CD4-positive, CD25-positive, alpha-beta regulatory T cell (primary cell): ENCODE data around the gene TESMIN. TPM values are rescaled to one million over a fixed set of nuclear protein-coding genes. Genes with fewer than 3 reads are reported as not detected.

Source experiments
- ATAC-seq, 2 donors: fragments of 150-1000 bp; cut with Tn5 transposase; one replicate each; pipeline ENCODE4 v1.10.0; 2021; ENCODE audit warnings: low read depth in 2 of 2, moderate number of reproducible peaks in 2 of 2, moderate library complexity in 1 of 2
- DNase-seq, 3 donors: peaks; one replicate each; pipeline versions ENCODE4 v3.0.0 to v3.0.0-alpha.2; 2012 to 2022; ENCODE audit warnings: mixed read lengths in 1 of 3
- H3K27ac ChIP-seq: one replicate; pipeline ENCODE4 v1.7.0; 2013; ENCODE audit warnings: mild to moderate bottlenecking, low read length; ENCODE audit not compliant: insufficient read depth, poor library complexity, severe bottlenecking
- H3K27me3 ChIP-seq: one replicate; pipeline ENCODE4 v1.7.0; 2013; ENCODE audit warnings: low read length; ENCODE audit not compliant: control insufficient read depth, insufficient read depth
- H3K36me3 ChIP-seq: one replicate; pipeline ENCODE4 v1.7.0; 2013; ENCODE audit warnings: mild to moderate bottlenecking, low read length, moderate library complexity; ENCODE audit not compliant: control insufficient read depth, insufficient read depth
- H3K4me1 ChIP-seq: 2 replicates; pipeline ENCODE4 v1.7.0; 2013; ENCODE audit warnings: mild to moderate bottlenecking, low read length; ENCODE audit not compliant: insufficient read depth, control insufficient read depth, poor library complexity, severe bottlenecking
- H3K4me3 ChIP-seq: one replicate; pipeline ENCODE4 v1.7.0; 2013; ENCODE audit warnings: low read depth, mild to moderate bottlenecking, low read length, moderate library complexity
- H3K9me3 ChIP-seq, 2 experiments: 1 replicate in 1 of 2; 2 replicates in 1 of 2; pipeline ENCODE4 v1.7.0; 2013; ENCODE audit warnings: low read length in 2 of 2, mild to moderate bottlenecking in 1 of 2, moderate library complexity in 1 of 2; ENCODE audit not compliant: control insufficient read depth in 2 of 2
- H3K27ac Mint-ChIP-seq, 3 donors: one replicate each; pipeline ENCODE4 v1.8.0; 2020 to 2022; ENCODE audit warnings: mild to moderate bottlenecking in 3 of 3, mixed read lengths in 3 of 3, moderate library complexity in 2 of 3
- H3K27me3 Mint-ChIP-seq: one replicate; pipeline ENCODE4 v1.8.0; 2022; ENCODE audit warnings: mild to moderate bottlenecking, mixed read lengths
- H3K36me3 Mint-ChIP-seq: one replicate; pipeline ENCODE4 v1.8.0; 2020; ENCODE audit warnings: mixed read lengths
- H3K4me1 Mint-ChIP-seq, 4 donors: one replicate each; pipeline ENCODE4 v1.8.0; 2020 to 2022; ENCODE audit warnings: mixed read lengths in 4 of 4, mild to moderate bottlenecking in 1 of 4
- H3K4me3 Mint-ChIP-seq, 4 donors: one replicate each; pipeline ENCODE4 v1.8.0; 2020 to 2022; ENCODE audit warnings: mild to moderate bottlenecking in 4 of 4, mixed read lengths in 4 of 4, moderate library complexity in 3 of 4
- H3K9me3 Mint-ChIP-seq, 7 donors: one replicate each; pipeline ENCODE4 v1.8.0; 2020 to 2022; ENCODE audit warnings: mixed read lengths in 7 of 7, mild to moderate bottlenecking in 3 of 7, moderate library complexity in 2 of 7
- polyA plus RNA-seq, 4 donors: library from polyadenylated mRNA; unstranded; fragments of 300-500 nt; fragmentation: Illumina TruSeq; gene quantifications; one replicate each; pipeline ENCODE4 v1.2.3, GENCODE V29; 2021
- total RNA-seq: library from RNA; stranded (reverse); gene quantifications from one replicate; pipeline ENCODE4 v1.2.3, GENCODE V29; 2022

The TESMIN gene
- total and polyA plus RNA-seq, 5 donors from 2014 or later = 3.0 to 8.0 (median 5.3) TPM

DNA sequence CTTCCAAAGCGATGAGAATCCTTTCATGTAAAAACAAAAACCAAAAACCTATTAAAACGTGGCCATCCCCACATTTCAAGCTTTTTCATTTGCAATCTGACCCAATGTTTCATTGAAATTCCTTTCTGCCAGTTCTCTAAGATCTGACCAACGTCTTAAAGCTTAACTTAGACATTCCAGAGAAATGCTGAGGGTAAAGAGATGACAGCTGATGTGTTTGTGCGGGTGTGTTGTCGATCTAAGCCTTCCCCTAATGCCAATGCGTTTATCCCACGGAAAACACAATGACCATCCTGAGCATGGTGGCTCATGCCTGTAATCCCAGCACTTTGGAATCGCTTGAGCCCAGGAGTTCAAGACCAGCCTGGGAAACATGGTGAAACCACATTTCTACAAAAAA is 6.4 kb upstream of the TESMIN start:
- no peak overlapping the region for H3K27ac ChIP-seq
- no peaks in the 10 kb centered on the region for H3K27me3 ChIP-seq
- DNase-seq (no peak), ATAC-seq (no peak)
- Mint-ChIP-seq H3K27ac (no peak overlapping the region), H3K9me3 (no peaks in the 10 kb centered on the region), H3K27me3 (no peaks in the 10 kb centered on the region), H3K36me3 (peaks cover 31% of the 10 kb centered on the region), H3K4me1 (no peaks in the 10 kb centered on the region), H3K4me3 (no peak overlapping the region)
- peaks cover 26% of the 10 kb centered on the region for H3K36me3 ChIP-seq
- H3K9me3 ChIP-seq = no peaks in the 10 kb centered on the region
- no peak overlapping the region for H3K4me3 ChIP-seq
- no peaks in the 10 kb centered on the region for H3K4me1 ChIP-seq

DNA sequence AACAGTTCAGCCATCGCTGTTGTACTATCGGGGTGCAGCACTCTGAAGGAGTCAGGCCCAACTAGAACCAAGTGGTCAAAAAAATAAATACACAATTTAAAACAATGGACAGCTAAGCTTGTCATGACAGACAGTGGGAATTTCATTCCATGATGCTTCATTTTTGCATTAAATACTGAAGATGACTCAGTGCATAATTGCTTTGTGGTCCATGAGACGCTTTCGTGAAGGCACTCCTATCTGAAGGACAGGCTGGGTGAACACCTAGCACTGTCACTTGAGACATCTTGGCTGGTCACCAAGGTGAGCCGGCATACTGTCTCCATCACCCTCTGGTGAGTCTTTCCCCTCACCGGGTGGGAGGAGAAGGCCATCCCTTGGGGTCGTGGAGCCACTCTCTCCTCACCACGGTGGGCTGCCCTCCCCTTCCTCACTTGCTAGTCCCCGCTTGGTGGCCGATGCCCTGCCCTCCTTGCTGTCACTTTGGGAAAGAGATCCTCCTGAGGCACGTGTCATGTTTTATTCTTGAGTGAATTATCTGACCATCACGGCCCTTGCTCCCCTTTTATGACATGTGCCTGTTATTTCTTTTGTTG is 4.9 kb upstream of the TESMIN start:
- peaks cover 0 to 8% (median 3%) of the 10 kb centered on the region in 4 donors for H3K4me1 Mint-ChIP-seq
- H3K27ac ChIP-seq = no peak overlapping the region
- DNase-seq (no peak), ATAC-seq (no peak)
- H3K27me3 ChIP-seq = no peaks in the 10 kb centered on the region
- H3K9me3 Mint-ChIP-seq = no peaks in the 10 kb centered on the region
- peaks cover 17% of the 10 kb centered on the region for H3K36me3 ChIP-seq
- H3K4me3 Mint-ChIP-seq = no peak overlapping the region
- H3K27me3 Mint-ChIP-seq = no peaks in the 10 kb centered on the region
- H3K9me3 ChIP-seq = no peaks in the 10 kb centered on the region
- no peak overlapping the region for H3K4me3 ChIP-seq
- peaks cover 3% of the 10 kb centered on the region for H3K4me1 ChIP-seq
- H3K27ac Mint-ChIP-seq = peak overlapping the region in 1 of 3 donors; percentile 15
- peaks cover 21% of the 10 kb centered on the region for H3K36me3 Mint-ChIP-seq

DNA sequence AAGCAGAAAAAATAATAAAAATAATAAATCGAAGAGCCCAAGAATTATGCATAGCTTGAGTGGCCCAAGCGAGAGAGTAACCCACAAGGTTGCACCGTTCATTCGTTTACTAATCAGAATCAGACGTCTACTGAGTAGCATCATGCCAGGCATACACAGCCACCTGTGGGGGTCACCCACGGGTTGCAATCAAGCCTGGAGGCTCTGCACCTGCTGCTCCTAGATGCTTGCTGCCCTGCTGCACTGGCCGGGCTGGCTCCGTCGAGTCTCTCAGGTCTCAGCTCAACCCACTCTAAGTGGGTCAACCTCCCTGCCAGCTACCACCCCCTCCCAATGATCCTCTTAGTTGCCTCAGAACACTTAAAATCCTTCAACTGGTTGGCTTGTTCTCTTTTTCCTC is 2.0 kb upstream of the TESMIN start:
- Histone ChIP-seq H3K9me3 (no peaks in the 10 kb centered on the region), H3K36me3 (peaks cover 12% of the 10 kb centered on the region), H3K27me3 (no peaks in the 10 kb centered on the region), H3K27ac (no peak overlapping the region), H3K4me3 (no peak overlapping the region), H3K4me1 (peaks cover 3% of the 10 kb centered on the region)
- H3K36me3 Mint-ChIP-seq = peaks cover 17% of the 10 kb centered on the region
- H3K9me3 Mint-ChIP-seq = no peaks in the 10 kb centered on the region
- H3K4me3 Mint-ChIP-seq = peak overlapping the region in 3 of 4 donors; percentile 47 to 71 (median 66)
- ATAC-seq = no peak
- DNase-seq = no peak
- peaks cover 0 to 19% (median 4%) of the 10 kb centered on the region in 4 donors for H3K4me1 Mint-ChIP-seq
- no peaks in the 10 kb centered on the region for H3K27me3 Mint-ChIP-seq
- no peak overlapping the region for H3K27ac Mint-ChIP-seq

DNA sequence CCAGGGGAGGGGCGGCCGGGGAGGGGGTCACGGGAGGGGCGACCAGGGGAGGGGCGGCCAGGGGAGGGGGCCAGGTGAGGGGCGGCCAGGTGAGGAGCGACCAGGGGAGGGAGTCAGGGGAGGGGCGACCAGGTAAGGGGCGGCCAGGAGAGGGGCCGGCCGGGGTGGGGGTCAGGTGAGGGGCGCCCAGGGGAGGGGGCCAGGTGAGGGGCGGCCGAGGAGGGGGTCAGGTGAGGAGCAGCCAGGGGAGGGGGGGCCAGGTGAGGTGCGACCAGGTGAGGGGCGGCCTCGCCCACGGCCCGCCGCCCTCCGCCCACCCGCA is 355 bp downstream of the TESMIN start:
- Mint-ChIP-seq H3K27me3 (no peaks in the 10 kb centered on the region), H3K36me3 (peaks cover 3% of the 10 kb centered on the region), H3K4me1 (peaks cover 0 to 19% (median 6%) of the 10 kb centered on the region in 4 donors), H3K9me3 (no peaks in the 10 kb centered on the region), H3K4me3 (no peak overlapping the region), H3K27ac (no peak overlapping the region)
- Histone ChIP-seq H3K27ac (no peak overlapping the region), H3K36me3 (peaks cover 4% of the 10 kb centered on the region), H3K9me3 (no peaks in the 10 kb centered on the region), H3K4me1 (peaks cover 3% of the 10 kb centered on the region), H3K4me3 (no peak overlapping the region), H3K27me3 (no peaks in the 10 kb centered on the region)
- DNase-seq (no peak), ATAC-seq (no peak)

DNA sequence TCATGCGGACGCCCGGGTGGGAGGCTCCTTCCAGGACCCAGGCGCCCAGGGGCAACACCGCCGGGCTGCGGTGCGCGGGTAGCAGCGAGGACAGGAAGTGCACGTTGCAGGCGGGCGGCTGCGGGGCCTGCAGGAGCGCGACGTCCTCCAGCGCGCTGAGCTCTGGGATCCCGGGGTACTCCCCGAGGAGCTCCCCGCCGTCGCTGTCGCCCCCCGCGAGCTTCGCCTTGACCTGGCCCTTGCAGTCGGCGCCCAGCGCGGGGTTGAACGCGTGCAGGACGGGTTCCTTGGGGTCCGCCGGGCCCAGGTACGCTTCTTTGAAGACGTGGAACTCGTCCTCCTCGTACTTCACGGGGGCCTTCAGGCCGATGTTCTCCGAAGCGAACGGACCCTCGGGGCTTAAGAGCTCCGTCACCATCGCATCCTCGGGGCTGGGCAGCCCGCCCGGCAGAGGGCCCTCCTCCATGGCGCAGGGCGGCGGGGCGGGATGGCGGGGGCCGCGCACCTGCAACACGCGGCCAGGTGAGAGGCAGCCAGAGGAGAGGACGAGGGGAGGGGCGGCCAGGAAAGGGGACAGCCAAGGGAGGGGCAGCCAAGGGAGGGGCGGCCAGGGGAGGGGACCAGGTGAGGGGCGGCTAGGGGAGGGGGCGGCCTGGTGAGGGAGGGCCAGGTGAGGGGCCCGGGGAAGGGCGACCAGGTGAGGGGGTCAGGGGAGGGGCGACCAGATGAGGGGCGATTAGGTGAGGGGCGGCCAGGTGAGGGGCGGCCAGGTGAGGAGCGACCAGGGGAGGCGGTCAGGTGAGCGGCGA is 921 bp downstream of the TESMIN start:
- no peaks in the 10 kb centered on the region for H3K9me3 ChIP-seq
- Mint-ChIP-seq H3K9me3 (no peaks in the 10 kb centered on the region), H3K27me3 (no peaks in the 10 kb centered on the region), H3K4me1 (peaks cover 0 to 19% (median 7%) of the 10 kb centered on the region in 4 donors), H3K4me3 (peak overlapping the region; percentile 43 to 82 (median 69)), H3K27ac (peak overlapping the region in 1 of 3 donors; percentile 36), H3K36me3 (peaks cover 6% of the 10 kb centered on the region)
- H3K4me1 ChIP-seq = peaks cover 3% of the 10 kb centered on the region
- no peaks in the 10 kb centered on the region for H3K27me3 ChIP-seq
- DNase-seq (peak in 2 of 3 donors; percentile 23 to 25), ATAC-seq (no peak)
- H3K36me3 ChIP-seq = peaks cover 10% of the 10 kb centered on the region
- no peak overlapping the region for H3K4me3 ChIP-seq
- no peak overlapping the region for H3K27ac ChIP-seq

DNA sequence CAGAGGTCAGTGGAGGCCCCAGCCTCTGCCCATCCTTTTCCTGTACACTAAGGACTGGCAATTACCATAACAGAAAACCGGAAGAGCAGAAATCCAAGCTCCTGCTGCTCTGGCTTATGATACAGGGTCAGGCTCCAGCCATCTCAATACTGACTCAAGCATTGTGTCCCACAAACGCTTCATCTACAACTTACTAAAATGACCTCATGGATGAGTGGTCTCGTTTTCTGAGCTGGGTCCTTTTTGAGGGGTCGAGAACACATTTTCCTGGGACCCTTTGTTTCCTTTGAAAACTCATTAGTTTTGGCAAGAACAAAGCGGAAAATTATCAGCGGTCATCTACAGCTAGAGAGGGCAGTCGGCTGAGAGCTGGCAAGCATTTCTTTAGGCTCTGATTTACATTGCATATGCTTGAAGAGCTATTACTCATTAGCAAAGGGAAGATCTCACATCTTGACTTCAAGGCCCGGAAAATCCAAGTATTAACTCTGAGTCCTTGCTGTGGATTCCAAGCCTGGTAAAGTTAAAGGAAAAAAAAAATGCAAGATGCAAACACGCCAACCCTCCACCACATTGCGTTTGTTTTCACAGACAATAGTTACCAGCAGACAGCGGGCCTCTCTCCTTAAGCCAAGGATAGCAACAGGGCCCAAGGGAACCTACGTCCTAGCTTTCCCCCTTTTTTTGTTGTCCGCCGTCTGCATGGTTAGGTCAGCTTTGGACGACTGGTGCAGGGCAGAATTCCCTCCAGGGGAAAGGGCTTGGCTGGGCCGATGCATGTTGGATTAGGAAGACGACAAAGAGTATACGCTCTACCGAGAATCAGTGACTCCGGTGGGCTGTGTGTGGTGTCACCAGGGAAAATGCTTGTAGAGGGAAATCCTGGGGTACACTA is 1.8 kb downstream of the TESMIN start:
- Mint-ChIP-seq H3K27me3 (no peaks in the 10 kb centered on the region), H3K27ac (peak overlapping the region; percentile 59 to 88 (median 60)), H3K4me1 (peaks cover 0 to 19% (median 7%) of the 10 kb centered on the region in 4 donors), H3K36me3 (peaks cover 8% of the 10 kb centered on the region), H3K4me3 (peak overlapping the region; percentile 63 to 87 (median 82)), H3K9me3 (no peaks in the 10 kb centered on the region)
- Histone ChIP-seq H3K36me3 (peaks cover 17% of the 10 kb centered on the region), H3K4me3 (no peak overlapping the region), H3K27ac (no peak overlapping the region), H3K4me1 (peaks cover 3% of the 10 kb centered on the region), H3K9me3 (no peaks in the 10 kb centered on the region), H3K27me3 (no peaks in the 10 kb centered on the region)
- no peak for DNase-seq
- no peak for ATAC-seq

DNA sequence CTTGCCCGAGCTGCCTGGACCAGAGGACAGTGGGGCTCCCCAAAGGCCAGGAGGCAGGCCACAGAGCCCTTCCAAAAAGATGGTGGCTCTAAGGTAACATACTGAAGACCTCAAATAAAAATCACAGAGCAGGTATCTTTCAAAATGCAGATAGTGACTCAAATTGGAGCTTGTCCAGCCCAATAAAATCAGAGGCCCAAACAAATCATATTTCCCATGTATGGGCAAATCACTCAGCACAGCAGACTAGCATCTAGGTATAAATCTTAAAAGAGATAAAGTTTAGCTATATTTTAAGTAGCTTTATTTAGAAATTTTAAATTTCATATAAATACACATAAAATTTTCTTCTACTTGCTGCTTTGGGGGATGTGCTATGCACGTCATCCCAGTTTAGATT is 3.3 kb downstream of the TESMIN start:
- Histone ChIP-seq H3K9me3 (no peaks in the 10 kb centered on the region), H3K27me3 (no peaks in the 10 kb centered on the region), H3K4me3 (no peak overlapping the region), H3K27ac (no peak overlapping the region), H3K4me1 (peaks cover 3% of the 10 kb centered on the region), H3K36me3 (peaks cover 22% of the 10 kb centered on the region)
- DNase-seq = no peak
- H3K27me3 Mint-ChIP-seq = no peaks in the 10 kb centered on the region
- H3K36me3 Mint-ChIP-seq = peaks cover 13% of the 10 kb centered on the region
- peak overlapping the region in 2 of 4 donors; percentile 14 to 84 for H3K4me3 Mint-ChIP-seq
- peaks cover 0 to 19% (median 7%) of the 10 kb centered on the region in 4 donors for H3K4me1 Mint-ChIP-seq
- ATAC-seq = no peak
- H3K27ac Mint-ChIP-seq = peak overlapping the region in 1 of 3 donors; percentile 47
- no peaks in the 10 kb centered on the region for H3K9me3 Mint-ChIP-seq
